EH (cell line): ENCODE results near the gene KIAA1755.
"Not testable (repeated sequence)": the region's sequence is repeated elsewhere in the genome, so short reads cannot be mapped to it uniquely, and the experiment has no call there.

Experiments used
- DNase-seq: peaks from one replicate; pipeline ENCODE4 v3.0.0-alpha.2; 2015; ENCODE audit warnings: low read depth

KIAA1755 gene

GRCh38 chr20:38260025-38260377 is 534 bp downstream of the KIAA1755 start:
- DNase-seq, result peak; percentile 62

GRCh38 chr20:38258545-38259215 is 1.9 kb downstream of the KIAA1755 start:
- DNase-seq, result no peak

GRCh38 chr20:38256966-38257365 is 3.6 kb downstream of the KIAA1755 start:
- no peak for DNase-seq

GRCh38 chr20:38256021-38256420 is 4.5 kb downstream of the KIAA1755 start:
- peak; percentile 17 for DNase-seq

GRCh38 chr20:38255393-38255792 is 5.1 kb downstream of the KIAA1755 start:
- peak; percentile 55 for DNase-seq

- not testable (repeated sequence) for DNase-seq
These were observed 5.9 kb downstream of the KIAA1755 start for GRCh38 chr20:38254621-38255020.

GRCh38 chr20:38253571-38253970 is 7.0 kb downstream of the KIAA1755 start:
- no peak for DNase-seq

GRCh38 chr20:38252292-38253288 is 7.9 kb downstream of the KIAA1755 start:
- DNase-seq, result peak; percentile 25

GRCh38 chr20:38251441-38251840 is 9.1 kb downstream of the KIAA1755 start:
- not testable (repeated sequence) for DNase-seq

GRCh38 chr20:38250609-38251008 is 9.9 kb downstream of the KIAA1755 start:
- no peak for DNase-seq

GRCh38 chr20:38249536-38250310 is 10.8 kb downstream of the KIAA1755 start:
- DNase-seq, result peak; percentile 39

GRCh38 chr20:38248133-38248532 is 12.4 kb downstream of the KIAA1755 start:
- no peak for DNase-seq

- not testable (repeated sequence) for DNase-seq
These were observed 12.8 kb downstream of the KIAA1755 start for GRCh38 chr20:38247725-38248124.

- no peak for DNase-seq
These were observed 13.4 kb downstream of the KIAA1755 start for GRCh38 chr20:38247166-38247509.

GRCh38 chr20:38246357-38247165 is 14.0 kb downstream of the KIAA1755 start:
- no peak for DNase-seq

GRCh38 chr20:38245753-38246152 is 14.8 kb downstream of the KIAA1755 start:
- no peak for DNase-seq

- no peak for DNase-seq
These were observed 16.9 kb downstream of the KIAA1755 start for GRCh38 chr20:38243709-38244020.

GRCh38 chr20:38242848-38243708 is 17.5 kb downstream of the KIAA1755 start:
- no peak for DNase-seq

GRCh38 chr20:38241201-38241600 is 19.3 kb downstream of the KIAA1755 start:
- no peak for DNase-seq

- DNase-seq, result no peak
These were observed 21.1 kb downstream of the KIAA1755 start for GRCh38 chr20:38239441-38239840.

- no peak for DNase-seq
These were observed 21.7 kb downstream of the KIAA1755 start for GRCh38 chr20:38238829-38239228.
